OCI-LY1 (cell line): Measurements from ENCODE around the gene CTBP2.
"Not testable (repeated sequence)": the region's sequence is repeated elsewhere in the genome, so short reads cannot be mapped to it uniquely, and the experiment has no call there.

Source experiments
- H2AFZ ChIP-seq: fragments of 200-600 bp; sonication (generic), shearing (Covaris generic); 2 replicates; pipeline ENCODE4 v1.6.0; 2014; ENCODE audit warnings: antibody characterized with exemption, mild to moderate bottlenecking, low read length
- H3F3A ChIP-seq: fragments of 200-600 bp; sonication (generic), shearing (Covaris generic); 2 replicates; pipeline ENCODE4 v1.6.0; 2014; ENCODE audit warnings: mild to moderate bottlenecking, antibody characterized with exemption, low read length, moderate library complexity; ENCODE audit not compliant: insufficient read depth
- H3K27ac ChIP-seq: fragments of 200-600 bp; sonication (generic); 2 replicates; pipeline ENCODE4 v1.5.1; 2014; ENCODE audit warnings: low read length, mixed run types, mild to moderate bottlenecking, low read depth; ENCODE audit not compliant: poor library complexity, severe bottlenecking
- H3K27me3 ChIP-seq: fragments of 200-600 bp; sonication (generic); 2 replicates; pipeline ENCODE4 v1.6.0; 2014; ENCODE audit warnings: antibody characterized with exemption, mild to moderate bottlenecking, low read length, moderate library complexity; ENCODE audit not compliant: insufficient read depth
- H3K36me3 ChIP-seq: fragments of 200-600 bp; sonication (generic); 2 replicates; pipeline ENCODE4 v1.6.1; 2014; ENCODE audit warnings: mild to moderate bottlenecking, antibody characterized with exemption, low read length, moderate library complexity, mixed read lengths; ENCODE audit not compliant: insufficient read depth
- H3K4me1 ChIP-seq: fragments of 200-600 bp; sonication (generic); 2 replicates; pipeline ENCODE4 v1.5.1; 2014; ENCODE audit warnings: mild to moderate bottlenecking, low read length, moderate library complexity; ENCODE audit not compliant: insufficient read depth, severe bottlenecking
- H3K4me2 ChIP-seq: fragments of 200-600 bp; sonication (generic), shearing (Covaris generic); 2 replicates; pipeline ENCODE4 v1.6.1; 2014; ENCODE audit warnings: low read length
- H3K4me3 ChIP-seq: fragments of 200-600 bp; sonication (generic); 2 replicates; pipeline ENCODE4 v1.5.1; 2014; ENCODE audit warnings: low read length, low read depth, mild to moderate bottlenecking, mixed read lengths; ENCODE audit not compliant: poor library complexity, severe bottlenecking
- H3K79me2 ChIP-seq: fragments of 200-600 bp; shearing (Covaris generic); 2 replicates; pipeline ENCODE4 v1.6.1; 2016; ENCODE audit warnings: mixed run types, low read length, mixed read lengths; ENCODE audit not compliant: insufficient read depth
- H3K9ac ChIP-seq: fragments of 200-600 bp; sonication (generic), shearing (Covaris generic); 2 replicates; pipeline ENCODE4 v1.6.1; 2014; ENCODE audit warnings: mild to moderate bottlenecking, low read length, mixed read lengths
- H3K9me2 ChIP-seq: fragments of 200-600 bp; sonication (generic), shearing (Covaris generic); 2 replicates; pipeline ENCODE4 v1.6.1; 2014; ENCODE audit warnings: low read depth, mild to moderate bottlenecking, low read length, mixed read lengths
- H3K9me3 ChIP-seq: fragments of 200-600 bp; shearing (Covaris generic); 2 replicates; pipeline ENCODE4 v1.6.1; 2014; ENCODE audit warnings: low read length, mixed read lengths
- H4K20me1 ChIP-seq: fragments of 200-600 bp; sonication (generic), shearing (Covaris generic); 2 replicates; pipeline ENCODE4 v1.6.0; 2016; ENCODE audit warnings: mild to moderate bottlenecking, low read length; ENCODE audit not compliant: insufficient read depth
- CTCF ChIP-seq: fragments of 200-600 bp; sonication (generic), shearing (Covaris generic); IDR thresholded peaks from 2 replicates; pipeline ENCODE4 v1.5.1; 2017; ENCODE audit warnings: mild to moderate bottlenecking, antibody characterized with exemption, low read length, moderate library complexity, mixed read lengths
- EZH2 ChIP-seq: fragments of 200-600 bp; sonication (generic), shearing (Covaris generic); IDR thresholded peaks from 2 replicates; pipeline ENCODE4 v1.8.0; 2017; ENCODE audit warnings: borderline replicate concordance, mixed run types, mild to moderate bottlenecking, antibody characterized with exemption, low read length, moderate library complexity, mixed read lengths

The CTBP2 gene

GRCh38 chr10:125082881-125083575, 77.3 kb downstream of the CTBP2 start:
- Histone ChIP-seq H3K27ac (no peak overlapping the region), H4K20me1 (no peaks in the 10 kb centered on the region), H3K9me3 (no peaks in the 10 kb centered on the region), H3K4me1 (no peaks in the 10 kb centered on the region), H3K4me3 (no peak overlapping the region), H3K27me3 (no peaks in the 10 kb centered on the region; the same call in 1 of the 2 replicates), H3K36me3 (no peaks in the 10 kb centered on the region), H3K4me2 (no peak overlapping the region), H3K79me2 (no peaks in the 10 kb centered on the region), H3F3A (no peaks in the 10 kb centered on the region), H2AFZ (no peak overlapping the region), H3K9me2 (no peaks in the 10 kb centered on the region), H3K9ac (no peak overlapping the region)
- TF ChIP-seq CTCF, result no peak
- TF ChIP-seq EZH2, result no peak

- H3K79me2 ChIP-seq, H3K27ac ChIP-seq, H3K9ac ChIP-seq, H3K4me3 ChIP-seq, H3K4me2 ChIP-seq, H3K4me1 ChIP-seq, H3K27me3 ChIP-seq, H2AFZ ChIP-seq, H3K36me3 ChIP-seq, H3F3A ChIP-seq, H4K20me1 ChIP-seq, H3K9me2 ChIP-seq, H3K9me3 ChIP-seq: not testable (repeated sequence)
Observed at GRCh38 chr10:125082471-125082870, 77.9 kb downstream of the CTBP2 start.

- no peaks in the 10 kb centered on the region for H3K79me2 ChIP-seq
- no peak overlapping the region for H3K4me3 ChIP-seq
- no peaks in the 10 kb centered on the region for H3K9me2 ChIP-seq
- no peaks in the 10 kb centered on the region for H3K9me3 ChIP-seq
- H3K4me1 ChIP-seq, result no peaks in the 10 kb centered on the region
- H3K27me3 ChIP-seq, result no peaks in the 10 kb centered on the region; the same call in 1 of the 2 replicates
- no peak for TF ChIP-seq EZH2
- no peak for TF ChIP-seq CTCF
- H3K9ac ChIP-seq, result no peak overlapping the region
- no peak overlapping the region for H3K27ac ChIP-seq
- H3K4me2 ChIP-seq, result no peak overlapping the region
- no peaks in the 10 kb centered on the region for H4K20me1 ChIP-seq
- H3K36me3 ChIP-seq, result no peaks in the 10 kb centered on the region
- H3F3A ChIP-seq, result no peaks in the 10 kb centered on the region
- H2AFZ ChIP-seq, result no peak overlapping the region
Observed at GRCh38 chr10:125081931-125082330, 78.4 kb downstream of the CTBP2 start.

- Histone ChIP-seq H3K36me3 (no peaks in the 10 kb centered on the region), H3K4me1 (no peaks in the 10 kb centered on the region), H3K27me3 (no peaks in the 10 kb centered on the region; the same call in 1 of the 2 replicates), H3F3A (no peaks in the 10 kb centered on the region), H2AFZ (no peak overlapping the region), H4K20me1 (no peaks in the 10 kb centered on the region), H3K9me3 (no peaks in the 10 kb centered on the region), H3K4me3 (no peak overlapping the region), H3K4me2 (no peak overlapping the region), H3K27ac (no peak overlapping the region), H3K9me2 (no peaks in the 10 kb centered on the region), H3K79me2 (no peaks in the 10 kb centered on the region), H3K9ac (no peak overlapping the region)
- TF ChIP-seq CTCF (no peak), EZH2 (no peak)
Observed at GRCh38 chr10:125080984-125081383, 79.4 kb downstream of the CTBP2 start.
